SK-N-SH (cell line): ENCODE data around the gene DSE. TPM values are rescaled to one million over a fixed set of nuclear protein-coding genes. Genes with fewer than 3 reads are reported as not detected.

Experiments used
- CTCF ChIA-PET: fragments of 300-600, 350-600 bp; formaldehyde crosslinking; extraction: SDS; loops from one replicate; lab custom pipeline; 2021; lab: Yijun Ruan, JAX
- POLR2A ChIA-PET: fragments of 350-600 bp; sonication (Branson Sonifier 250); formaldehyde crosslinking; extraction: SDS; loops from one replicate; lab custom pipeline; 2020; ENCODE audit warnings: antibody characterized with exemption, inconsistent platforms; lab: Yijun Ruan, JAX
- DNase-seq: peaks from one replicate; pipeline ENCODE4 v3.0.0; 2012
- H2AFZ ChIP-seq: fragments of 200-600 bp; sonication (generic); 2 replicates; pipeline ENCODE4 v1.8.1; 2016; ENCODE audit warnings: antibody characterized with exemption, mild to moderate bottlenecking, low read depth
- H3F3A ChIP-seq: fragments of 200-600 bp; sonication (generic); replicated peaks from 2 replicates; pipeline ENCODE3; 2016; ENCODE audit warnings: antibody characterized with exemption, mild to moderate bottlenecking; ENCODE audit not compliant: insufficient read depth
- H3K27ac ChIP-seq, 2 experiments: fragments of 200-500 bp in 1 of 2; fragments of 200-600 bp in 1 of 2; sonication (Bioruptor generic) in 1 of 2; sonication (generic), shearing (Covaris generic) in 1 of 2; 2 replicates each; pipeline versions ENCODE4 v1.5.1 to v1.6.1; 2014 to 2016; ENCODE audit warnings: low read depth in 2 of 2, inconsistent platforms in 1 of 2, low read length in 1 of 2, mild to moderate bottlenecking in 1 of 2, mixed read lengths in 1 of 2
- H3K27me3 ChIP-seq: fragments of 200-600 bp; sonication (generic), shearing (Covaris generic); 2 replicates; pipeline ENCODE4 v1.6.1; 2016; ENCODE audit warnings: mixed run types; ENCODE audit not compliant: insufficient read depth
- H3K36me3 ChIP-seq, 2 experiments: fragments of 200-500 bp in 1 of 2; fragments of 200-600 bp in 1 of 2; sonication (Bioruptor generic) in 1 of 2; sonication (generic) in 1 of 2; replicated peaks in 1 of 2; 2 replicates each; pipeline versions ENCODE3 to v1.5.1; 2014 to 2016; ENCODE audit warnings: low read length in 1 of 2, mild to moderate bottlenecking in 1 of 2; ENCODE audit not compliant: insufficient read depth in 2 of 2, control insufficient read depth in 1 of 2
- H3K4me1 ChIP-seq, 2 experiments: fragments of 200-500 bp in 1 of 2; fragments of 200-600 bp in 1 of 2; sonication (Bioruptor generic) in 1 of 2; sonication (generic), shearing (Covaris generic) in 1 of 2; 2 replicates each; pipeline versions ENCODE4 v1.5.1 to v1.6.1; 2014 to 2016; ENCODE audit warnings: low read depth in 1 of 2, low read length in 1 of 2, mixed run types in 1 of 2; ENCODE audit not compliant: insufficient read depth in 2 of 2, control insufficient read depth in 1 of 2
- H3K4me2 ChIP-seq: fragments of 200-600 bp; sonication (generic), shearing (Covaris generic); 2 replicates; pipeline ENCODE4 v1.6.1; 2017; ENCODE audit warnings: mixed run types
- H3K4me3 ChIP-seq, 2 experiments: fragments of 200-500 bp in 1 of 2; fragments of 200-600 bp in 1 of 2; sonication (Bioruptor generic) in 1 of 2; sonication (generic), shearing (Covaris generic) in 1 of 2; 2 replicates each; pipeline versions ENCODE4 v1.5.1 to v1.8.1; 2014 to 2016; ENCODE audit warnings: low read depth in 2 of 2, inconsistent platforms in 1 of 2, low read length in 1 of 2, mild to moderate bottlenecking in 1 of 2, mixed read lengths in 1 of 2, moderate library complexity in 1 of 2
- H3K79me2 ChIP-seq: fragments of 200-600 bp; sonication (generic); 2 replicates; pipeline ENCODE4 v1.8.1; 2017; ENCODE audit warnings: mild to moderate bottlenecking; ENCODE audit not compliant: insufficient read depth
- H3K9ac ChIP-seq: fragments of 200-600 bp; sonication (generic); 2 replicates; pipeline ENCODE4 v1.6.1; 2017; ENCODE audit warnings: mixed run types
- H3K9me2 ChIP-seq: fragments of 200-600 bp; sonication (generic); 2 replicates; pipeline ENCODE4 v1.6.1; 2017; ENCODE audit warnings: mixed run types
- H3K9me3 ChIP-seq: fragments of 200-600 bp; sonication (generic); 2 replicates; pipeline ENCODE4 v1.6.1; 2017; ENCODE audit warnings: mixed run types, mild to moderate bottlenecking, moderate library complexity
- H4K20me1 ChIP-seq: fragments of 200-600 bp; sonication (generic); 2 replicates; pipeline ENCODE4 v1.6.1; 2017; ENCODE audit warnings: mild to moderate bottlenecking, mixed run types; ENCODE audit not compliant: insufficient read depth
- FOSL2 ChIP-seq: IDR thresholded peaks from 2 replicates; pipeline ENCODE4 v1.4.0; 2012; ENCODE audit warnings: low read depth, mild to moderate bottlenecking, moderate library complexity, borderline replicate concordance
- IRF3 ChIP-seq: fragments of 150-350 bp; IDR thresholded peaks from 2 replicates; pipeline ENCODE4 v1.6.1; 2016; ENCODE audit warnings: mild to moderate bottlenecking, low read depth, low read length
- MEF2A ChIP-seq: IDR thresholded peaks from 2 replicates; pipeline ENCODE4 v1.4.0; 2012; ENCODE audit warnings: low read depth, borderline replicate concordance
- MXI1 ChIP-seq: IDR thresholded peaks from 2 replicates; pipeline ENCODE4 v1.6.1; 2012; ENCODE audit warnings: mild to moderate bottlenecking, low read depth, low read length, improper control_type of control experiment
- NRF1 ChIP-seq: IDR thresholded peaks from 2 replicates; pipeline ENCODE4 v1.6.1; 2012; ENCODE audit warnings: low read depth, mild to moderate bottlenecking, low read length
- PBX3 ChIP-seq: IDR thresholded peaks from 2 replicates; pipeline ENCODE4; 2012
- POLR2AphosphoS5 ChIP-seq: IDR thresholded peaks from 2 replicates; pipeline ENCODE4 v1.6.1; 2012; ENCODE audit warnings: low read depth, low read length
- RAD21 ChIP-seq: IDR thresholded peaks from 2 replicates; pipeline ENCODE4 v1.6.1; 2012; ENCODE audit warnings: mild to moderate bottlenecking, low read length
- RCOR1 ChIP-seq: fragments of 150-350 bp; IDR thresholded peaks from 2 replicates; pipeline ENCODE4 v1.6.1; 2017; ENCODE audit warnings: antibody characterized with exemption, low read length
- SIN3A ChIP-seq: IDR thresholded peaks from 2 replicates; pipeline ENCODE4 v1.6.1; 2012; ENCODE audit warnings: low read depth, mild to moderate bottlenecking, low read length, moderate library complexity, borderline replicate concordance
- TCF12 ChIP-seq: IDR thresholded peaks from 2 replicates; pipeline ENCODE4 v1.4.0; 2012
- USF1 ChIP-seq: IDR thresholded peaks from 2 replicates; pipeline ENCODE4 v1.4.0; 2012; ENCODE audit warnings: low read depth, borderline replicate concordance
- YY1 ChIP-seq: IDR thresholded peaks from 2 replicates; pipeline ENCODE4 v1.4.0; 2012; ENCODE audit warnings: low read depth, mild to moderate bottlenecking
- WGBS: methylation state at CpG from one replicate; pipeline ENCODE4 v1.1.6; 2017; ENCODE audit warnings: low lambda C conversion rate; 5-methylcytosine and 5-hydroxymethylcytosine counted together
- polyA plus RNA-seq, 3 experiments: library from polyadenylated mRNA; depleted of rRNA; stranded (reverse); fragments of >200 nt; gene quantifications; 2 replicates each; pipeline ENCODE4 v1.2.3, GENCODE V29; 2012

DSE gene
- polyA plus RNA-seq, 1 of the 3 experiments (the other 2 are of a cell fraction): 12.7 TPM

- TF ChIP-seq YY1: no peak
- no peak for TF ChIP-seq USF1
- TF ChIP-seq IRF3: no peak
- TF ChIP-seq MXI1: no peak
- TF ChIP-seq RCOR1: no peak
- TF ChIP-seq SIN3A: no peak
- no peak for TF ChIP-seq POLR2AphosphoS5
- TF ChIP-seq RAD21: no peak
- no peak for TF ChIP-seq FOSL2
Observed at GRCh38 chr6:116437656-116438055, 66.9 kb downstream of the DSE start (continued).

- peaks cover 0 to 17% of the 10 kb centered on the region in 2 experiments; a peak in 2 of 4 replicates for H3K4me1 ChIP-seq
- H3K9me2 ChIP-seq: no peaks in the 10 kb centered on the region
- WGBS: 86% methylated on average over 6 of the region's 6 CpGs
- no peaks in the 10 kb centered on the region for H3K79me2 ChIP-seq
- POLR2A ChIA-PET: no interaction called here
- no peak overlapping the region; the same call in 1 of the 2 replicates for H3K9ac ChIP-seq
- TF ChIP-seq NRF1: no peak
- no peak for TF ChIP-seq TCF12
- H3K27ac ChIP-seq: peak overlapping the region in 1 of 2 experiments; percentile 39; a peak in 3 of 4 replicates
- CTCF ChIA-PET: no interaction called here
- H2AFZ ChIP-seq: no peak overlapping the region
- H3K27me3 ChIP-seq: no peaks in the 10 kb centered on the region
- H3F3A ChIP-seq: peaks cover 11% of the 10 kb centered on the region
- H3K9me3 ChIP-seq: no peaks in the 10 kb centered on the region
- no peak overlapping the region for H3K4me3 ChIP-seq
- peaks cover 22 to 29% of the 10 kb centered on the region in 2 experiments for H3K36me3 ChIP-seq
- DNase-seq: no peak
- H3K4me2 ChIP-seq: peak overlapping the region; percentile 25
- no peaks in the 10 kb centered on the region for H4K20me1 ChIP-seq
Observed at GRCh38 chr6:116438590-116439448, 68.1 kb downstream of the DSE start.

- ChIA-PET CTCF (interaction anchor here (0.8 kb wide), 1 partner anchor 171 kb away, joined by 4 read pairs; no protein-coding TSS in a partner anchor), POLR2A (no interaction called here)
- TF ChIP-seq PBX3: peak; percentile 42; the same call in 1 of the 2 replicates
- no peak for TF ChIP-seq MEF2A
- Histone ChIP-seq H3K9me2 (no peaks in the 10 kb centered on the region), H3K27me3 (no peaks in the 10 kb centered on the region), H3K27ac (peak overlapping the region in 1 of 2 experiments; percentile 39; a peak in 3 of 4 replicates), H3K4me2 (peak overlapping the region; percentile 25), H3K36me3 (peaks cover 15 to 21% of the 10 kb centered on the region in 2 experiments), H3K4me1 (peaks cover 0 to 17% of the 10 kb centered on the region in 2 experiments; a peak in 2 of 4 replicates), H3F3A (peaks cover 6% of the 10 kb centered on the region), H4K20me1 (no peaks in the 10 kb centered on the region), H3K9ac (no peak overlapping the region; the same call in 1 of the 2 replicates), H3K4me3 (no peak overlapping the region), H2AFZ (no peak overlapping the region), H3K79me2 (no peaks in the 10 kb centered on the region), H3K9me3 (no peaks in the 10 kb centered on the region)
- DNase-seq: no peak
- WGBS: 100% methylated on average over 1 of the region's 1 CpG
Observed at GRCh38 chr6:116439522-116440051, 68.8 kb downstream of the DSE start.
